Fibroblast of upper back skin (primary cell): Measurements from ENCODE around the gene ATXN3L.

Experiments
- DNase-seq: peaks from one replicate; pipeline ENCODE4 v3.0.0-alpha.2; 2013

The ATXN3L gene

GRCh38 chrX:13319953-13320352 is at the start of gene ATXN3L:
Gene ATXN3L (minus strand): TSS chrX:13320053. CDS start chrX:13319934, 119 bp downstream.
- no peak for DNase-seq

GRCh38 chrX:13369256-13370030 is 49.6 kb upstream of the ATXN3L start:
- no peak for DNase-seq

- no peak for DNase-seq
Measured at GRCh38 chrX:13367950-13368349, 48.1 kb upstream of the ATXN3L start.

- no peak for DNase-seq
Measured at GRCh38 chrX:13366698-13367097, 46.8 kb upstream of the ATXN3L start.

- no peak for DNase-seq
Measured at GRCh38 chrX:13365161-13365560, 45.3 kb upstream of the ATXN3L start.

GRCh38 chrX:13364230-13364857 is 44.5 kb upstream of the ATXN3L start:
- DNase-seq, result no peak

- no peak for DNase-seq
Measured at GRCh38 chrX:13360146-13360545, 40.3 kb upstream of the ATXN3L start.

- peak; percentile 58 for DNase-seq
Measured at GRCh38 chrX:13357925-13358324, 38.1 kb upstream of the ATXN3L start.

GRCh38 chrX:13346646-13347045 is 26.8 kb upstream of the ATXN3L start:
- DNase-seq, result no peak

GRCh38 chrX:13345438-13345837 is 25.6 kb upstream of the ATXN3L start:
- DNase-seq, result no peak

- DNase-seq, result no peak
Measured at GRCh38 chrX:13345037-13345436, 25.2 kb upstream of the ATXN3L start.

GRCh38 chrX:13341491-13342101 is 21.7 kb upstream of the ATXN3L start:
- DNase-seq, result peak; percentile 17

GRCh38 chrX:13340182-13340791 is 20.4 kb upstream of the ATXN3L start:
- no peak for DNase-seq

- no peak for DNase-seq
Measured at GRCh38 chrX:13339607-13340006, 19.8 kb upstream of the ATXN3L start.

- DNase-seq, result no peak
Measured at GRCh38 chrX:13338996-13339515, 19.2 kb upstream of the ATXN3L start.

GRCh38 chrX:13334491-13334890 is 14.6 kb upstream of the ATXN3L start:
- DNase-seq, result peak; percentile 28

- DNase-seq, result no peak
Measured at GRCh38 chrX:13330446-13330845, 10.6 kb upstream of the ATXN3L start.

- no peak for DNase-seq
Measured at GRCh38 chrX:13327666-13328065, 7.8 kb upstream of the ATXN3L start.

- DNase-seq, result no peak
Measured at GRCh38 chrX:13323241-13323640, 3.4 kb upstream of the ATXN3L start.

- no peak for DNase-seq
Measured at GRCh38 chrX:13317366-13317765, 2.5 kb downstream of the ATXN3L start.

GRCh38 chrX:13311560-13311959 is 8.3 kb downstream of the ATXN3L start:
- no peak for DNase-seq

GRCh38 chrX:13309631-13310030 is 10.2 kb downstream of the ATXN3L start:
- no peak for DNase-seq

- no peak for DNase-seq
Measured at GRCh38 chrX:13307041-13307440, 12.8 kb downstream of the ATXN3L start.
